GM18507 (cell line): ENCODE results near the gene ZNF548.
"Not testable (repeated sequence)": the region's sequence is repeated elsewhere in the genome, so short reads cannot be mapped to it uniquely, and the experiment has no call there.

Source experiments
- DNase-seq: peaks from one replicate; pipeline ENCODE4 v3.0.0; 2011; ENCODE audit warnings: low read depth; ENCODE audit not compliant: insufficient read length; ENCODE audit errors: extremely low spot score
- FAIRE-seq: peaks from 2 replicates; lab custom pipeline; 2011; peaks lifted over from hg19 to GRCh38; lab: Jason Lieb, UNC

ZNF548 gene

DNA sequence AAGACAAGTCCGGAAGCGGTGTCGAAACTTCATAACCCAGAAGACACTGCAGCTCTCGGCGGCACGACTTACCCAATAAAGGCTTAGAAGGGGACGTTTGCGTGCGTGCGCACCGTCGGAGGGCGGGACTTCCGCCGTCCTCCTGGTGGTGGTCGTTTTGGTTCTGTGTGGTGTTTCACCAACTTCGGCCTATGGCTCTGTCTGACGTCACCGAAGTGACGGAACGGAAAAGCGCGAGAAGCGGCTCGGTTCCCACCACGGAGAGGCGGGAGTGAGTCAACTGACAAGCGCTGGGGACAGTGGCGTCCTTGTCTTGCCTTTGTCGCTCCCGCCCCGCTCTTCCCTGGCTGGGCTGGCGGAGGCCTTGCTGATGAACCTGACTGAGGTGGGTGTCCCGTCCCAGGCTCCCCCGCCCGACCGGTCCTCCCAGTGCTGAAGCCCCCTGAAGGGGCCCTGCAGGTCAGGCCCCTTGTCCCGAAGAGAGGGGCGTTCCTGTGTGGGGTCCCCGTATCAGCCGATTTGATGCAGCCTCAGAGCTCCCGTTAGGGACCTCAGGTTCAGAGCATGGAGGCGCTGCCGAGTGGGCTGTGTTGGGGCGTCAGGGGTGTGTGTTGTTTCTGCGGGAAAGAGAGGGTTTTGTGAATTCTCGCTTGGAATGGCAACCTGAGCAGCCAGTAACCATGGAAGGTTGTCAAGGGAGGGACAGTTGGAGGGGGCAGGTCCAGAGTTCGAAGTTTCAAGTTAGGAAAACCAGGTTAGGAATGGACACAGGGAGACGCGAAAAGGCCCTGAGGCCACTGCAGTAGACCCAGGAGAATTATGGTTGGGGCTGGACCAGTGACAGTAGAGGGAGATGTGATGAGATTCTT, at the start of gene ZNF548:
ZNF548 (plus strand) TSS at position 125 of the 869 bp plus-strand sequence; CDS start at position 371, 246 bp downstream.
- peak; percentile 71 for DNase-seq
- peak; percentile 100 for FAIRE-seq

DNA sequence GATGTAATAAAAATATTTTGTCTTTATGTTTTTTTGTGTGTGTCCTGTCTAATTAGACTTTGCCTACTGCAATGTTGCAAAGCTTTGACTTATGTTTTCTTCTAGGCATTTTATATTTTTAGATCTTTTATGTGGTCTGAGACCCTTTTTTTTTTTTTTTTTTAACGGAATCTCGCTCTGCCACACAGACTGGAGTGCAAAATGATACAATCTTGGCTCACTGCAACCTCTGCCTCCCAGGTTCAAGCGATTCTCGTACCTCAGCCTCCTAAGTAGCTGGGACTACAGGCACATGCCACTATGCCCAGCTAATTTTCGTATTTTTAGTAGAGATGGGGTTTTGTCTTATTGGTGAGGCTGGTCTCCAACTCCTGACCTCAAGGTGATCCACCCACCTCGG, 47.1 kb upstream of the ZNF548 start:
- FAIRE-seq = no peak
- DNase-seq = no peak

DNA sequence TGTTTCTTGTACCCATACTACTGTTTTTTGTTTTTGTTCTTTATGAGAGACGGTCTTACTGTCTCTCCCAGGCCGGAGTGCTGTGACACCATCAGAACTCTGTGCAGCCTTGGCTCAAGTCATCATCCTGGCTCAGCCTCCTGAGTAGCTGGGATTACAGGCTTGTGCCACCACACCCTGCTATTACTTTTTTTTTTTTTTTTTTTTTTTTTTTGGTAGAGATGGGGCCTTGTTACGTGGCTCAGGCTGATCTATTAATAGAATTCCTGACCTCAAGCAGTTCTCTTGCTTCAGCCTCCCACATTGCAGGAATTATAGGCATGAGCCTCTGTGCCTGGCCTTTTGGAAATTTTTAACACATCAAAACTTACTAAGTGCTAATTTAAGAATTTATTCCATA, 41.5 kb upstream of the ZNF548 start:
- no peak for DNase-seq
- FAIRE-seq = no peak

DNA sequence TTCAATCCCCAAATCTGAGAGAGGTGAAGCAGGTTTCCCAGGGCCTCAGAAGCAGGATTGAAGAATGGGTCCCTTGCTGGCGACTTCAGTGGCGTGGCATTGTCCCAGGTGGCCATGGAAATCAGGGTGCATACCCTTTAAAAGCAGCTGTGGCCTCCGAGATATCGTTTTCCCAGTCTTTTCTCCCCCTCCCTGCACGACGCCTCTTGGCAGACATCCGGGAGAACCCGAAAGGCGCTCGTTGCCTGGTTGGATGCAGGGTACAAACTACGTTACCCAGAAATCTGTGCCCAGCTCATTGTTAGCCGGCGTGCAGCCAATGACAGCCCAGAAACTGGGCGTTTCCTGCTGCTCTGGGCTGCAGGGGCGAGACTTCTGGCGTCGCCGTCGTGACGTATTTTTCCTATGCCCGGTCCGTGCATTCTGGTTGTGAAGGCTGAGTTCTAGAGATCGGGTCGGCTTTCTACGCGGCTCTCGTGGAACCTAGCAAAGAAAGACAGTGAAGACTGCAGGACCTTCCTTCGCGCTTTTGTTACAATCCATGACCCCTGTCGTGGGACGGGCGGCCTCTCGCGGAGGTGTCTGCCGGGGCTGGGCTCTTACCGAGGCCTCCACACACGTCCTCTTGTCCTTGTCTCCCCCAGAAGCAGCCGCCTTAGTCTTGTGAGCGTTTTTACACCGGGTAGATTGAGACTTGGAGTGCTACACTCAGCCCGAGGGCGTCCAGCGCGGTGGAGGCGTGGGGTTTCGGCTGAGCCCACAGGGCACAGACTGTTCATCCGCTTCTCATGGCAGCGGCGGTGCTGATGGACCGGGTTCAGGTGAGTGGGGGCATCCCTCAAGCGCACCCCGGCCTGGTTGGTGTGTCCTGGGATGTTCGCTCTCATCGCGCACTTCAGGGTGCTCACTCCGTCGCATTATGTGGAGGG, 38.5 kb upstream of the ZNF548 start, which contains the start of gene ZNF304:
ZNF304 (plus strand) TSS at position 395 of the 929 bp plus-strand sequence; CDS start at position 789, 394 bp downstream.
- FAIRE-seq (peak; percentile 99), DNase-seq (peak; percentile 84)

DNA sequence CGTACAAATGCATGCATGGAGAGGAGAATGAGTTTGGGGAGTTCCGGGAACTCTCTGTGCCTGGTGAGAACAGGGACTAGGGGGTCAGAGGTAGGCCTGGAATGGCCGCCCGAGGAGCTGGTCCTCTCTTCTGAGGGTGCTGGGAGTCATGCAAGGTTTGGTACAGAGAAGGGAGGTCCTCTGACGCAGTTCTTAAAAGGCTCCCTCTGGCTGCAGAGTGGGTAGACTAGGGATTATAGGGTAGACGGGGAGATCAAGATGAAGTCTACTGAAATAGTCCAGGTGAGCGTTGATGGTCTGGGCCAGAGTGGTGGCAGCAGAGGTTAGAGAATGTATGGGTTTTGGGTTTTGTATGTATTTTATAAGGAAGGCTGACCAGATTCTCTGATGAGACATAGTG, 37.8 kb upstream of the ZNF548 start:
- FAIRE-seq (no peak), DNase-seq (no peak)

DNA sequence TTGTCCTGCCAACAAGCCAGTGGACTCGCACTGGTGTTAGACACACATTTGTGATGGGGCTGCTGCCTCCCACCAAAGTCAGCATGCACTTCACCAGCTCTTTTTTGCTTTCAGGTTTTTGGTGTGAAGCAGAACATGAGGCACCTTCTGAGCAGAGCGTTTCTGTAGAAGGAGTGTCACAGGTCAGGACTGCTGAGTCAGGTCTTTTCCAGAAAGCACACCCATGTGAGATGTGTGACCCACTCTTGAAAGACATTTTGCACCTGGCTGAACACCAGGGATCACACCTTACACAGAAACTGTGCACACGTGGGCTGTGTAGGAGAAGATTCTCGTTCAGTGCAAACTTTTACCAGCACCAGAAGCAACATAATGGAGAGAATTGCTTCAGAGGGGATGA, 33.7 kb upstream of the ZNF548 start:
- no peak for DNase-seq
- FAIRE-seq = no peak

DNA sequence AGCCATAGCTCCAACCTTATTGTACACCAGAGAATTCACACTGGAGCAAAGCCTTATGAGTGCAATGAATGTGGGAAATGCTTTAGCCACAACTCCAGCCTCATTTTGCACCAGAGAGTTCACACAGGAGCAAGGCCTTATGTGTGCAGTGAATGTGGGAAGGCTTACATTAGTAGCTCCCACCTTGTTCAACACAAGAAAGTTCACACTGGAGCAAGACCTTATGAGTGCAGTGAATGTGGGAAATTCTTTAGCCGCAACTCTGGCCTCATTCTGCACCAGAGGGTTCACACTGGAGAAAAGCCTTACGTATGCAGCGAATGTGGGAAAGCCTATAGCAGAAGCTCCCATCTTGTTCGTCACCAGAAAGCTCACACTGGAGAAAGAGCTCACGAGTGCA, 32.2 kb upstream of the ZNF548 start:
- FAIRE-seq = no peak
- no peak for DNase-seq

DNA sequence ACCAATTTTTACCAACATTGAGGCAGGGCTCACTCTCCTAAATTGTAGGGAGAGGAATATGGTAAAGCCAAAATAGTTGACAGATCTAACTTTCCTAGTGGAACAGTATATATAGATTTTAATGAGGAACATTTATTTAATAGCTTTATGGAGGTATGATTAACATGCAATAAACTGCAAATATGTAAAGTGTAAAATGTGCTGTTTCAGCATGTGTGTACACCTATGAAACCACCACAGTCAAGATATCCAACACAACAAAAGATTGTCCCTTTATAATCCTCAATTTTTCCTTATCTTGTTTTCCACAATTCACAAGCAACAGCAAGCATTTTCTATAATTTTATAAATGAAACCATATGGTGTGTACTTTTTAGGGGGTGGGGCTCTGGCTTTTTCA, 30.4 kb upstream of the ZNF548 start:
- DNase-seq (no peak), FAIRE-seq (no peak)

DNA sequence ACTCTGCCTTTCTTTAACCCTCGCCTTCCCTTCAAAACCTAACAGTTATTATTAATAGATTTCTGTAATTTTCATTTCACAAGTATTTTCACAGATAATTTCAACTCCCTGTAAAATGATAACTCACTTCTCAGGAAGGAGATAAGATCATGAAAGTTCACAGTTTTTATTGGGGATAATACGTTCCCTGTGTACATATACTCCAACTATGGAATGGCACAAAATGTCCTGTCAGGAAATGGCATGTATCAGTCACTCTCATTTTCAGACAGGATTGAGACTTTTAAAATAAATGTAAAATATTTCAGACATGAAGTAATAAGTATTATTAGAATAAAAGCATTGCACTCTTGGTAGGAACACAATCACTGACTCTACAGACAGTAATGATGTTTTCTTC, 27.2 kb upstream of the ZNF548 start:
- FAIRE-seq (no peak), DNase-seq (no peak)

DNA sequence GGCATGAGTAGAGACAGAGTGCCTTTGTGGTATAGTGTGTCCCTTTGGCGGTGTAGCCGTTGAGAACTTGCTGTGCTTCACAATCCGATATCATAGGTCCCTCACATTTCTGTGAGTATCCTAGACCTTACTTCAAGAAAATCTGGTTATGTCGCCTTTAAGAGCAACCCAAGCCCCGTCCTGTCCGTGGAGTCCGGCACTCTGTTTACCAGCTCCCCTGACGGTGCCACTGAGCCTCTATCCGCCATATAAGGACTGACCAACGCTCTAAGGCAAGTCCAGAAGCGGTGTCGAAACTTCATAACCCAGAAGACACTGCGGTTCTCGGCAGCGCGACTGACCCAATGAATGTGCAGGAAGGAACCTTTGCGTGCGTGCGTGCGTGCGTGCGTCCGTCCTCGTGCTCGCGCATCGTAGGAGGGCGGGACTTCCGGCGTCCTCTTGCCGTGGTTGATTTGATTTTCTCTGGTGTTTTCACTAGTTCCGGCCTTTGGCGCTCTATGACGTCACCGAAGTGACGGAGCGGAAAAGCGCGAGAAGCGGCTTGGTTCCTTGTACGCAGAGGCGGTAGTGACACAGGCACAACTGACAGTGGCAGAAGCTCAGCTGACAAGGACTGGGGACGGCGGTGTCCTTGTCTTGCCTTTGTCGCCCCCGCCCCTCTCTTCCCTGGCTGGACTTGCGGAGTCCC, 26.5 kb upstream of the ZNF548 start, which contains the start of the genes TRAPPC2B and ZNF547:
TRAPPC2B (plus strand) TSS at position 555 of the 691 bp plus-strand sequence. CDS start 1,283 bp downstream, outside the sequence.
ZNF547 (plus strand) TSS at position 555 of the 691 bp plus-strand sequence. CDS start 5,005 bp downstream, outside the sequence.
- DNase-seq (peak; percentile 82), FAIRE-seq (peak; percentile 100)

DNA sequence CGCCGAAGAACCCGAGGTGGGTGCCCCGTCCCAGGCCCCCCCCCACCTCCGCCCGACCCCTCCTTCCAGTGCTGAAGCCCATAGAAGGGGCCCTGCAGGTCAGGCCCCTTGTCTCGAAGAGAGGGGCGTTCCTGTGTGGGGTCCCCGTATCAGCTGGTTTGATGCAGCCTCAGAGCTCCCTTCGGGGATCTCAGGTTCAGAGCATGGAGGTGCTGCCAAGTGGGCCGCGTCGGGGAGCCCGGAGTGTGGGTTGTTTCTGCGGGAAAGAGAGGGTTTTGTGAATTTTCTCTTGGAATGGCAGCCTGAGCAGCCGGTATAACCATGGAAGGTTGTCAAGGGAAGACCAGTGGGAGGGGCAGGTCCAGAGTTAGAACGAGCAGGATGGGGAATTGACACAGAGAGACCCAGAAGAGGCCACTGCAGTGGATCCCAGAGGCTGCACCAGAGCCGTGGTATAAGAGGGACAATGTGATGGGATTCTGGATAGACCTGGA, 25.9 kb upstream of the ZNF548 start:
- no peak for FAIRE-seq
- DNase-seq = no peak

DNA sequence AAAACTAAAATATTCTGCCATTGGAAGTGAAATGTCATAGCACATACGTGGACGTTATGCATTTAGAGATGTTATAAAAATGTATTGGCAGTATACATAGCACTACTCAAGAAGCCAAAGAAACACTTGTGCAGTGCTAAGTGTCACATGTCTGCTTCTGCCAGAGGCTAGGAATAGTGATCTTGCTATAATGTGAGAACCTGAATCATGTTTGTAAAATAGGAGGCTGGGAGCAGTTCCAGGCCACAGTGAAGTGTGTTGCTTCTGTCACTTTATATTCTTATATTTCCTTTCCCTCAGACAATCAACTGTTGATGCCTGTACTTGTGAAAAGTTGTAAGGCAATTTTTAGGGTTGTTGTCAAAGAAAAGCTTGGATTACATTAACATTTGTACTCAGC, 22.9 kb upstream of the ZNF548 start:
- FAIRE-seq (no peak), DNase-seq (no peak)

DNA sequence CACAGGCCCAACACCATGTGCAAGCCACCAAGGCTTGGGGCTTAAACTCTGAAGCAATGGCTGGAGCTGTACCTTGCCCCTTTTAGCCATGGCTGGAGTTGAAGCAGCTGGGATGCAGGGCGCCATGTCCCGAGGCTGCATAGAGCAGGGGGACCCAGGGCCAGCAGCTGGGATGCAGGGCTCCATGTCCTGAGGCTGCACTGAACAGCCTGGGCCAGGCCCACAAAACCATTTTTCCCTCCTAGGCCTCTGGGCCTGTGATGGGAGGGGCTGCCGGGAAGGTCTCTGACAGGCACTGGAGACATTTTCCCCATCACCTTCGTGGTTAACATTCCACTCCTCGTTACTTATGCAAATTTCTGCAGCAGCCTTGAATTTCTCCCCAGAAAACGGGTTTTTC, 15.5 kb upstream of the ZNF548 start:
- DNase-seq (no peak), FAIRE-seq (no peak)

DNA sequence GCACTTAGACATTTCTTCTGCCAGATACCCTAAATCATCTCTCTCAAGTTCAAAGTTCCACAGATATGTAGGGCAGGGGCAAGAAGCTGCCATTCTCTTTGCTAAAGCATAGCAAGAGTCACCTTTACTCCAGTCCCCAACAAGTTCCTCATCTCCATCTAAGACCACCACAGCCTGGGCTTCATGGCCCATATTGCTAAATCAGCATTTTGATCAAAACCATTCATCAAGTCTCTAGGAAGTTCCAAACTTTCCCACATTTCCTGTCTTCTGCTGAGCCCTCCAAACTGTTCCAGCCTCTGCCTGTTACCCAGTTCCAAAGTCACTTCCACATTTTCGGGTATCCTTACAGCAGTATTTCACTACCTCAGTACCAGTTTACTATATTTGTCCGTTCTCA, 15.0 kb upstream of the ZNF548 start:
- not testable (repeated sequence) for DNase-seq, FAIRE-seq

DNA sequence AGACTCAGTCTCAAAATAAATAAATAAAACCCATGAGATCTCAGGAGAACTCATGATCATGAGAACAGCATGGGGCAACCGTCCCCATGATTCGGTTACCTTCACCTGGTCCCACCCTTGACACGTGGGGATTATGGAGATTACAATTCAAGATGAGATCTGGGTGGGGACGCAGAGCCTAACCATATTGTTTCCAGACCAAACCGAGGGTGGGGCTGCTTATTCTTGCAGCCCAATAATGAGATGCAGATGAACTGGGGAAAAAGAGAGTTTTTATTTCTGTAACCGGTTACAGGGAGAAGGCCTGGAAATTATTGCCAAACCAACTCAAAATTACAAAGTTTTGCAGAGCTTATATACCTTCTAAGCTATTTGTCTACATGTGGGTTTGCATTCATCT, 13.5 kb upstream of the ZNF548 start:
- no peak for DNase-seq
- no peak for FAIRE-seq

DNA sequence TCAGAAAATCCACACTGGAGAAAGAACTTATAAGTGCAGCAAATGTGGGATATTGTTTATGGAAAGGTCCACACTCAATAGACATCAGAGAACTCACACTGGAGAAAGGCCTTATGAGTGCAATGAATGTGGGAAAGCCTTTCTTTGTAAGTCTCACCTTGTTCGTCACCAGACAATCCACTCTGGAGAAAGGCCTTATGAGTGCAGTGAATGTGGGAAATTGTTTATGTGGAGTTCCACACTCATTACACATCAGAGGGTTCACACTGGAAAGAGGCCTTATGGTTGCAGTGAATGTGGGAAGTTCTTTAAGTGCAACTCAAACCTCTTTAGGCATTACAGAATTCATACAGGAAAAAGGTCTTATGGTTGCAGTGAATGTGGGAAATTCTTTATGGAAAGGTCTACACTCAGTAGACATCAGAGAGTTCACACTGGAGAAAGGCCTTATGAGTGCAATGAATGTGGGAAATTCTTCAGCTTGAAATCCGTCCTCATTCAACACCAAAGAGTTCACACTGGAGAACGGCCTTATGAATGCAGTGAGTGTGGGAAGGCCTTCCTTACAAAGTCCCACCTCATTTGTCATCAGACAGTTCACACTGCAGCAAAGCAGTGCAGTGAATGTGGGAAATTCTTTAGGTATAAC, 12.0 kb upstream of the ZNF548 start:
- DNase-seq = no peak
- no peak for FAIRE-seq

DNA sequence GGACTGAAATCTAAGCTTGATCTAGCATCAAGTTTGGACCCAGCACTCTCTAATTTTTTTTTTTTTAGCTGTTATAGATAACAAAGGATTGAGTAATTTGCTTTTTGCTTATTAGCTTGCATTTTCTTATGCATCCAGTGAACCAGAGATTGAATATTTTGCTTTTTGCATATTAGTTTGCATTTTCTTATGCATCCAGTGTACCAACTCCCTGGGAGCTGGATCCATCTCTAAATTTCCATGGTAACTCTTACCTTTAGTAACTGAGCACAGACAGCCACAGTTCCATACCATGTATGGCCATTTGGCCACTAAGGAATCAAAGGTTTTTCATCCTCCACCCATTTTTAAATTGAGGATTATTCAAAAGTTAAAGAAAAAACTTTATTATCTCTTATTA, 8.7 kb upstream of the ZNF548 start:
- DNase-seq (no peak), FAIRE-seq (no peak)

DNA sequence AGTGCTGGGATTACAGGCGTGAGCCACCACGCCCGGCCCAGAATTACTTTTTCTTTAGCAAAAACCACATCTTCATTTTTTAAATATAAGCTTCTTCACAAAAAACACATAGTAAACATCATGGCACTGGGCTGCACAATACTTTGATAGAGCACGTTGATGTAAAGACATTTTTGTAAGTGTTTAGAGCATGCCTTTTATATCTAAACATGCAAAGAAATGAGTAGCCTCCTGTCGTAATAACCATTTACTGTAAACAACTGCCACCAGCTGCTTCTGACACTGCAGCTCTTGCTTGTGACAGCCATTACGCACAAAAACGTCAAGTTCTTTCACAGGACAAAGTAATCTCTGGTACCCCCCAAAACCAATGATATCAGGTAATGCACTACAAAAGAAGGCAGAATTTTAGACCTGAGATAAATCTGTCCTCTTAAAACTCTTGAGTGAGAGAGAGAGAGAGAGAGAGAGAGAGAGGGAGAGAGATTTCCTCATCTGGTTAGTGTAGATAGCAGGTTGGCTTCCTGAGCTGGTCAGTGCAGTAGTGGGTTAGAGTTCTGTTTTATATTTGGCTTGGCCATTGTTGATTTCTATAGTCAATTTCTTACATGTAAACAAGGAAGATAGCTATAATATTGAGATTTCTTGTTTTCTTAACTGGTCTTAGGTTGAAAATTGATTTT, 6.7 kb upstream of the ZNF548 start:
- FAIRE-seq (no peak), DNase-seq (no peak)
